Testis (tissue), 3 donors: Measurements from ENCODE around the gene EOGT. TPM values are rescaled to one million over a fixed set of nuclear protein-coding genes. Genes with fewer than 3 reads are reported as not detected.

Experiments used
- DNase-seq: peaks from one replicate; pipeline ENCODE4 v3.0.0-alpha.2; 2019
- H3K27ac ChIP-seq, 2 donors: fragments of 200-600 bp; sonication (generic); one replicate each; pipeline ENCODE4 v1.5.1; 2019
- H3K27me3 ChIP-seq: fragments of 200-600 bp; sonication (generic); one replicate; pipeline ENCODE4 v1.5.1; 2019
- H3K36me3 ChIP-seq: fragments of 200-600 bp; sonication (generic); one replicate; pipeline ENCODE4 v1.5.1; 2017; ENCODE audit warnings: low read depth; ENCODE audit errors: missing control alignments
- H3K4me1 ChIP-seq: fragments of 200-600 bp; sonication (generic); one replicate; pipeline ENCODE4 v1.5.1; 2019
- H3K4me3 ChIP-seq, 2 donors: fragments of 200-600 bp; sonication (generic); one replicate each; pipeline ENCODE4 v1.5.1; 2017 to 2019
- H3K9me3 ChIP-seq: fragments of 200-600 bp; sonication (generic); one replicate; pipeline ENCODE4 v1.5.1; 2017
- CTCF ChIP-seq, 3 experiments: fragments of 450-650 bp in 2 of 3; fragments of 200-600 bp in 1 of 3; sonication (generic) in 1 of 3; IDR thresholded peaks; one replicate each; pipeline ENCODE4 v1.5.1; 2016 to 2019; ENCODE audit warnings: antibody characterized with exemption in 3 of 3, mild to moderate bottlenecking in 2 of 3, moderate library complexity in 1 of 3
- POLR2A ChIP-seq: fragments of 450-650 bp; IDR thresholded peaks from one replicate; pipeline ENCODE4 v1.6.1; 2017; ENCODE audit warnings: antibody characterized with exemption, mild to moderate bottlenecking, moderate library complexity
- WGBS, 2 donors: methylation state at CpG; one replicate each; pipeline ENCODE4 v1.1.5; 2018; 5-methylcytosine and 5-hydroxymethylcytosine counted together
- intact Hi-C: fragments of 100-400 bp; cut with DNase I; formaldehyde crosslinking; loops from one replicate; pipeline ENCODE4 v1.15.1; 2023; ENCODE audit warnings: low total_unique reads
- polyA plus RNA-seq: library from polyadenylated mRNA; stranded (reverse); fragments of 350-450 nt; fragmentation: Illumina TruSeq; extraction: RNeasy Lipid Tissue Mini Kit (QIAGEN cat#74804); gene quantifications from one replicate; pipeline ENCODE4 v1.2.3, GENCODE V29; 2014; ENCODE audit warnings: low read depth, low replicate concordance; ENCODE audit not compliant: insufficient read depth
- total RNA-seq, 2 donors: library from RNA; depleted of rRNA; stranded (reverse); fragments of >200 nt; gene quantifications; one replicate each; pipeline ENCODE4 v1.2.3, GENCODE V29; 2016

EOGT gene
- total and polyA plus RNA-seq, 3 donors from 2014 or later: 15.0 to 22.7 (median 16.6) TPM

- H3K4me1 ChIP-seq: no peaks in the 10 kb centered on the region
- H3K27me3 ChIP-seq: no peaks in the 10 kb centered on the region
- WGBS, 2 donors: 86 to 95% methylated on average over 1 of the region's 1 CpG
- H3K27ac ChIP-seq: no peak overlapping the region
- no peaks in the 10 kb centered on the region for H3K9me3 ChIP-seq
- no peak for DNase-seq
- H3K36me3 ChIP-seq: no peaks in the 10 kb centered on the region
- no peak overlapping the region for H3K4me3 ChIP-seq
- intact Hi-C loops: no loop called here
- TF ChIP-seq CTCF (IDR thresholded peaks at IDR 0.05): no peak
- no peak for TF ChIP-seq POLR2A
These were observed 69.6 kb downstream of the EOGT start for GRCh38 chr3:68943753-68944500.

- Histone ChIP-seq H3K4me3 (no peak overlapping the region), H3K4me1 (no peaks in the 10 kb centered on the region), H3K27ac (no peak overlapping the region), H3K9me3 (no peaks in the 10 kb centered on the region), H3K27me3 (no peaks in the 10 kb centered on the region), H3K36me3 (no peaks in the 10 kb centered on the region)
- intact Hi-C loops: no loop called here
- no peak for TF ChIP-seq POLR2A
- TF ChIP-seq CTCF (IDR thresholded peaks at IDR 0.05): no peak
- DNase-seq: no peak
- 87 to 91% methylated on average over 6 of the region's 6 CpGs for WGBS, 2 donors
These were observed 72.4 kb downstream of the EOGT start for GRCh38 chr3:68941055-68941454.

GRCh38 chr3:68936856-68937255 is 76.6 kb downstream of the EOGT start:
- Histone ChIP-seq H3K9me3 (no peaks in the 10 kb centered on the region), H3K36me3 (no peaks in the 10 kb centered on the region), H3K27ac (no peak overlapping the region), H3K4me3 (no peak overlapping the region), H3K27me3 (no peaks in the 10 kb centered on the region), H3K4me1 (no peaks in the 10 kb centered on the region)
- TF ChIP-seq POLR2A (no peak), CTCF (IDR thresholded peaks at IDR 0.05) (no peak)
- DNase-seq: no peak
- WGBS, 2 donors: 68 to 71% methylated on average over 6 of the region's 6 CpGs
- intact Hi-C loops: no loop called here

- 82 to 89% methylated on average over 6 of the region's 6 CpGs for WGBS, 2 donors
- no peaks in the 10 kb centered on the region for H3K9me3 ChIP-seq
- H3K27ac ChIP-seq: no peak overlapping the region
- intact Hi-C loops: no loop called here
- no peaks in the 10 kb centered on the region for H3K4me1 ChIP-seq
- DNase-seq: no peak
- no peak overlapping the region for H3K4me3 ChIP-seq
- no peak for TF ChIP-seq CTCF (IDR thresholded peaks at IDR 0.05)
- no peak for TF ChIP-seq POLR2A
- no peaks in the 10 kb centered on the region for H3K27me3 ChIP-seq
- no peaks in the 10 kb centered on the region for H3K36me3 ChIP-seq
These were observed 77.7 kb downstream of the EOGT start for GRCh38 chr3:68935778-68936177.
